ENCODE data around the gene TMEM235. TPM values are rescaled to one million over a fixed set of nuclear protein-coding genes. Genes with fewer than 3 reads are reported as not detected.

The TMEM235 gene
- total RNA-seq, 1 donor from 2014 or later: not detected

DNA sequence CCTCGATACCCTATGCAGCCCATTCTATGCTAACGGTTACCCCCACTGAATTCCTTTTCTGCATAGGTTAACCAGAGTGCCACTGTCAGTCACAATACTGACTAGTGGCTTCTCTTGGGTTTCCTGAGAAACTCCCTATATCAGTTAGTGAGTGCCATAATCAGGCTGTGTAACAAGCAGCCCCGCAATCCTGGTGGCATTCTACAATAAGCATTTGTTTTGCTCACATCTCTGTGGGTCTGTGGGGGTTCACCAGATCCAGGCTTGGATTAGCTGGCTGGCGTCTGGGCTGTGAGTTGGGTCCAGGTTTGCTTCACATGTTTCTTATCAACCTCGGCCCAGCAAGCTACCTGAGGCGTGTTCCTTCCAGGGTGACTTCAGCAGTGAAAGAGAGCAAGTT, 42.4 kb downstream of the TMEM235 start:
- DNase-seq (ENCODE audit: low read depth) (no peak), FAIRE-seq (no peak)
- TF ChIP-seq, protein P1, sequence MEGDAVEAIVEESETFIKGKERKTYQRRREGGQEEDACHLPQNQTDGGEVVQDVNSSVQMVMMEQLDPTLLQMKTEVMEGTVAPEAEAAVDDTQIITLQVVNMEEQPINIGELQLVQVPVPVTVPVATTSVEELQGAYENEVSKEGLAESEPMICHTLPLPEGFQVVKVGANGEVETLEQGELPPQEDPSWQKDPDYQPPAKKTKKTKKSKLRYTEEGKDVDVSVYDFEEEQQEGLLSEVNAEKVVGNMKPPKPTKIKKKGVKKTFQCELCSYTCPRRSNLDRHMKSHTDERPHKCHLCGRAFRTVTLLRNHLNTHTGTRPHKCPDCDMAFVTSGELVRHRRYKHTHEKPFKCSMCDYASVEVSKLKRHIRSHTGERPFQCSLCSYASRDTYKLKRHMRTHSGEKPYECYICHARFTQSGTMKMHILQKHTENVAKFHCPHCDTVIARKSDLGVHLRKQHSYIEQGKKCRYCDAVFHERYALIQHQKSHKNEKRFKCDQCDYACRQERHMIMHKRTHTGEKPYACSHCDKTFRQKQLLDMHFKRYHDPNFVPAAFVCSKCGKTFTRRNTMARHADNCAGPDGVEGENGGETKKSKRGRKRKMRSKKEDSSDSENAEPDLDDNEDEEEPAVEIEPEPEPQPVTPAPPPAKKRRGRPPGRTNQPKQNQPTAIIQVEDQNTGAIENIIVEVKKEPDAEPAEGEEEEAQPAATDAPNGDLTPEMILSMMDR (IDR thresholded peaks at IDR 0.05; ENCODE audit: insufficient read depth, low read length, severe bottlenecking): no peak
- H3K27me3 ChIP-seq (ENCODE audit: control insufficient read depth, insufficient read depth, low read length): peaks cover 14% of the 10 kb centered on the region
- no peak overlapping the region for H3K4me3 ChIP-seq (ENCODE audit: low read depth, low read length)
- H3K36me3 ChIP-seq (ENCODE audit: control insufficient read depth, insufficient read depth, low read length): no peaks in the 10 kb centered on the region

DNA sequence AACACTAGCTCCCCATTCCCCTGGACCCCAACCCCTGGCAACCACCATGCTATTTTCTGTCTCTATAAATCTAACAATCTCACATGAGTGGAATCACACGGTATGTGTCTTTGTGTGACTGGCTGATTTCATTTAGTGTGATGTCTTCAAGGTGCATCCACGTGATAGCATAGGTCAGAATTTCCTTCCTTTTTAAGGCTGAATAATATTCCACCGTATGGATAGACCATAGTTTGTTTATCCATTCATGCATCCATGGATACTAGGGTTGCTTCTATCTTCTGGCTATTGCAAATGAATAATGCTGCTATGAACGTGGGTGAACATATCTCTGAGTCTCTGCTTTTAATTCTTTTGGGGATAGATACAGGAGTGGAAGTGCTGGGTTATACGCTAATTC, 43.9 kb downstream of the TMEM235 start:
- FAIRE-seq: no peak
- H3K4me3 ChIP-seq (ENCODE audit: low read depth, low read length): no peak overlapping the region
- TF ChIP-seq, protein P1 (IDR thresholded peaks at IDR 0.05; ENCODE audit: insufficient read depth, low read length, severe bottlenecking): no peak

DNA sequence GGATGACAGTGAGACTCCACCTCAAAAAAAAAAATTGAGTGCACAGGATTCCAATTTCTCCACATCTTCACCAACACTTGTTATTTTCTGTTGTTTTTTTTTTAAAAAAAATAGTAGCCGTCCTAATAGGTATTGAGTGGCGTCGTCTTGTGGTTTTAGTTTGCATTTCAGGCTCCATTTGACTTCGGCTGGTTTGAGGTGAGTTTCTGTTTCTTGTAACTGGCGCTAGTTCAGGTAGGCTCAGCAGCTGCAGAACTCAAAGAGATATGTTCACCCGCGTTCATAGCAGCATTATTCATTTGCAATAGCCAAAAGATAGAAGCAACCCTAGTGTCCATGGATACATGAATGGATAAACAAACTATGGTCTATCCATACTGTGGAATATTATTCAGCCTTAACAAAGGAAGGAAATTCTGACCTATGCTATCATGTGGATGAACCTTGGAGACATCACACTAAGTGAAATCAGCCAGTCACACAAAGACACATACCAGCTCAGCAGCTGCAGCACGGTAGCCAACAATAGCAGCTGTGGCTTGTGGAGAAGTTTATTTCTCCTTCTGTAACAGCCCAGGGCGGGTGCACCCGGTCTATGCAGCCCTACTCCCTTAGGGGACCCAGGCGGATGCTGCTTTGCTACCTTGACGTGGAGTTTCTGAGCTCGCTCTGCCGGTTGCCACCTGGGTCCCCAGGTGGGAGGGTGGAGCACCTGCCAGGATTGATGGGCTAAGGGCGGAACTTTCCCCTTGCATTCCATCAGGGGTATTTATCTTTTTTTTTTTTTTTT, 44.9 kb downstream of the TMEM235 start:
- TF ChIP-seq, protein P1 (IDR thresholded peaks at IDR 0.05; ENCODE audit: insufficient read depth, low read length, severe bottlenecking): no peak
- Histone ChIP-seq H3K27me3 (ENCODE audit: control insufficient read depth, insufficient read depth, low read length) (peaks cover 4% of the 10 kb centered on the region), H3K36me3 (ENCODE audit: control insufficient read depth, insufficient read depth, low read length) (no peaks in the 10 kb centered on the region), H3K4me3 (ENCODE audit: low read depth, low read length) (no peak overlapping the region)
- FAIRE-seq (no peak), DNase-seq (ENCODE audit: low read depth) (no peak)

More for the DNA sequence above, 43.9 kb downstream of the TMEM235 start:
- no peaks in the 10 kb centered on the region for H3K36me3 ChIP-seq (ENCODE audit: control insufficient read depth, insufficient read depth, low read length)
- peaks cover 3% of the 10 kb centered on the region for H3K27me3 ChIP-seq (ENCODE audit: control insufficient read depth, insufficient read depth, low read length)
- DNase-seq (ENCODE audit: low read depth): no peak

DNA sequence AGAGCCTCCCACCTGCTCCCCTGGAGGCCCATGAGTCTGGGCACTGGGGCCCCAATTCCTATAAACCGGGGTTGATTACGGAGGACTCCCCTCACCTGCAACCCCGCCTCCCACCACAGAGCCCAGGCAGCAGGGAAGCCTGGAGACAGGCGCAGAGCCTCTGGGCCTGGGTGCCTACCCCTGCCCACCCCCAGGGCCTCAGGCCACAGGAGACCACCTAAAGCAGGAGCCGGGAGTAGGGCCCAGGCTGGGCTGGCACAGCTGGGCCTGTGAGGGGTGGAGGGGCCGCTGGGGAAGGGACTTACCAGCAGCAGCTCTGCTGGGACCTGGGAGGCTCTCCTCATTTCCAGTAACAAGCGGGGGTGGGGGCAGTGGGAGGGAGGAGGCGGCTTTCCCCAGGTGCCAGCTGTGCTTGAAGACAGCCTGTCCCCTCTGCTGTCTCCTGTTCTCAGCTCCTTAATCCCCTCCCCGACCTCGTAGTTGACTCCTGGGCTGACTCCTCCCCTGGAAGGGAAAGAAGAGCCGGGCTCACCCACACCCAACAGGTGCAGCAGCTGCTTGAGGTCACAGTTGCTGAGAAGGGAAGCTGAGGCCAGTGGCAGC, 46.8 kb downstream of the TMEM235 start:
- TF ChIP-seq, protein P1 (IDR thresholded peaks at IDR 0.05; ENCODE audit: insufficient read depth, low read length, severe bottlenecking): no peak
- no peak for DNase-seq (ENCODE audit: low read depth)
- Histone ChIP-seq H3K36me3 (ENCODE audit: control insufficient read depth, insufficient read depth, low read length) (no peaks in the 10 kb centered on the region), H3K4me3 (ENCODE audit: low read depth, low read length) (no peak overlapping the region), H3K27me3 (ENCODE audit: control insufficient read depth, insufficient read depth, low read length) (peaks cover 4% of the 10 kb centered on the region)
- no peak for FAIRE-seq

DNA sequence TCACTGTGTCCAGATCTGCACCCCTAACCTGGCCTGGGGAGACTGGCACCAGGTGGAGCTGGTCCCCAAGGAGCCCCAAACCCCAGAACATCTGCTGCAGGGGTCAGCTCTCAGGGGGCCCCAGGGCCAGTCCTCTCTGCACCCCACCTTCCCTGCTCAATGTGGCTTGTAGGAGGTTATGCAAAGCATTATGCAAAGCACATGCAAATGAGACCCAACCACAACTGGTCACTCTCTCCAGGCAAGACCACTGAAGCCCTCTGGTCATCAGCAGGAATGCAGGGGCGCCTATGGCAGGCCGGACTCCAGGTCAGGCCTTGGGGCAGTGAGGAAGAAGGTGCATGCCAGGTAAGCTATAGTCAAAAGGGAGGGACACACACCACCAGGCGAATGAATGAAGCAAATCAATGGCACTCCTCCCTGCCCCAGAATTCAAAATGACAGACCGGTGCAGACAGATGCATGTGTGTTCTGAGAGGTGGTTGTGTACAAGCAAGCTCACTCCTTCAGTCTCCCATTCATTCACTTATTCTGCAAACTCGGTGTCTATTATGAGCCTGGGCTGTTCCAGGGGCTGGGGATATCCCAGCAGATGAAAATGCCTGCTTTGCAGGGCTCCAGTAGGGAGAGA, 48.0 kb downstream of the TMEM235 start:
- Histone ChIP-seq H3K36me3 (ENCODE audit: control insufficient read depth, insufficient read depth, low read length) (no peaks in the 10 kb centered on the region), H3K27me3 (ENCODE audit: control insufficient read depth, insufficient read depth, low read length) (peaks cover 4% of the 10 kb centered on the region), H3K4me3 (ENCODE audit: low read depth, low read length) (no peak overlapping the region)
- TF ChIP-seq, protein P1 (IDR thresholded peaks at IDR 0.05; ENCODE audit: insufficient read depth, low read length, severe bottlenecking): no peak
- DNase-seq (ENCODE audit: low read depth) (no peak), FAIRE-seq (no peak)
